Stromal cell of bone marrow (primary cell): Measurements from ENCODE around the gene PALMD.
A peak's percentile ranks its signal among the peaks of the same experiment; 100 is the strongest.

ENCODE experiments used
- DNase-seq: peaks from one replicate; pipeline ENCODE4 v3.0.0-alpha.2; 2012; ENCODE audit warnings: low read depth

Gene PALMD

GRCh38 chr1:99645699-99646531 is at the start of gene PALMD:
PALMD (plus strand) TSS chr1:99646113; CDS start chr1:99646318, 205 bp downstream.
- DNase-seq, result peak; percentile 21

GRCh38 chr1:99598738-99599411 is 47.0 kb upstream of the PALMD start:
- DNase-seq, result no peak

- DNase-seq, result peak; percentile 71
Observed at GRCh38 chr1:99599678-99600175, 46.2 kb upstream of the PALMD start.

- DNase-seq, result no peak
Observed at GRCh38 chr1:99600782-99601181, 45.1 kb upstream of the PALMD start.

GRCh38 chr1:99601208-99601607 is 44.7 kb upstream of the PALMD start:
- DNase-seq, result no peak

GRCh38 chr1:99601709-99602403 is 44.1 kb upstream of the PALMD start:
- no peak for DNase-seq

- no peak for DNase-seq
Observed at GRCh38 chr1:99602404-99602969, 43.4 kb upstream of the PALMD start.

GRCh38 chr1:99603699-99604560 is 42.0 kb upstream of the PALMD start:
- peak; percentile 25 for DNase-seq

GRCh38 chr1:99606306-99606705 is 39.6 kb upstream of the PALMD start:
- peak; percentile 16 for DNase-seq

- DNase-seq, result no peak
Observed at GRCh38 chr1:99607590-99607989, 38.3 kb upstream of the PALMD start.

- DNase-seq, result no peak
Observed at GRCh38 chr1:99608058-99608457, 37.9 kb upstream of the PALMD start.

- no peak for DNase-seq
Observed at GRCh38 chr1:99613716-99614115, 32.2 kb upstream of the PALMD start.

GRCh38 chr1:99614728-99615127 is 31.2 kb upstream of the PALMD start:
- DNase-seq, result no peak

GRCh38 chr1:99619583-99619982 is 26.3 kb upstream of the PALMD start:
- DNase-seq, result peak; percentile 20

- DNase-seq, result peak; percentile 71
Observed at GRCh38 chr1:99621340-99621901, 24.5 kb upstream of the PALMD start.

- DNase-seq, result no peak
Observed at GRCh38 chr1:99622702-99623347, 23.1 kb upstream of the PALMD start.

GRCh38 chr1:99623554-99623953 is 22.4 kb upstream of the PALMD start:
- no peak for DNase-seq

GRCh38 chr1:99627615-99628014 is 18.3 kb upstream of the PALMD start:
- no peak for DNase-seq

- DNase-seq, result no peak
Observed at GRCh38 chr1:99629164-99629563, 16.7 kb upstream of the PALMD start.

GRCh38 chr1:99634971-99635624 is 10.8 kb upstream of the PALMD start:
- no peak for DNase-seq
